ENCODE results near the gene CRIM1. TPM values are rescaled to one million over a fixed set of nuclear protein-coding genes. Genes with fewer than 3 reads are reported as not detected.

The CRIM1 gene
- total RNA-seq, 1 donor from 2014 or later = 30.3 TPM

DNA sequence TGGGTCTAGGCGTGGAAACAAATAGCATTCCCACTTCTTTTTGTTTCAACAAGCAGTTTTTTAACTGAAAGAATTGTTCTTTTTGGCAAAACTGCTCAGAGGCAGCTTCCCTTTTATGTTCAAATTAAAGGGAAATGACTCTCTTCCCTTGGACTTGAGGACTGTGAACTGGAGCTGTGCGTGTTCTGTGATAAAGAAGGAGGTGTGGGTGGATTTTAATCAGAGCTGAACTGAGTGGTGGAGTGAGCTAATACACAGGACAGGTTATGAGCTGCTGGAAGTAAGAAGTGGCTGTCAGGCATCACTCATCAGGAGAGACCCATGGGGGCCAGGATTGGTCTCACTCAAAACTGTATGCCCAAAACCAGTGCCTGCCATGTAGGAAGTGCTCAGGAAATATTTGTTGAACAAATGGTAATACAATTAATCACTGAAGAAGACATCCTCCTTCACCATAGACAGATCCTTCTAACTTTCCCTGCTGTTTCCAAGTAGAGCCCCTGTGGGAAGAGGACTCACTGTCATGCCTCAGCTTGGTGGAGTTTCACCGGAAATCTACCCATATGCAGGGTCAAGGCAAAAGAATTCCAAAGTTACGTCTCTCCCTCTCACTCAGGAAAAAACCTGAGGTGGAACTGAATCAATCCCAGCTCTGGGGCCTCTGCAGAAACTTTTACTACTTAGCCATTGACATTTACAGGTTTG, 186.5 kb downstream of the CRIM1 start:
- no peaks in the 10 kb centered on the region for H3K9me3 Mint-ChIP-seq
- no peaks in the 10 kb centered on the region for H3K4me1 Mint-ChIP-seq (ENCODE audit: unreplicated experiment)
- DNase-seq (ENCODE audit: extremely low spot score, unreplicated experiment) = no peak
- peaks cover 29% of the 10 kb centered on the region for H3K36me3 Mint-ChIP-seq
- peak overlapping the region; percentile 32 for H3K27ac Mint-ChIP-seq
- no peak for TF ChIP-seq CTCF (conservative IDR thresholded peaks at IDR 0.05)
- no peak overlapping the region for H3K4me3 Mint-ChIP-seq
- H3K27me3 Mint-ChIP-seq = no peaks in the 10 kb centered on the region

GRCh38 chr2:36544638-36545338, 189.2 kb downstream of the CRIM1 start:
- no peaks in the 10 kb centered on the region for H3K9me3 Mint-ChIP-seq
- peak; percentile 30 for TF ChIP-seq CTCF (conservative IDR thresholded peaks at IDR 0.05)
- peaks cover 43% of the 10 kb centered on the region for H3K36me3 Mint-ChIP-seq
- no peak overlapping the region for H3K27ac Mint-ChIP-seq
- no peak overlapping the region for H3K4me3 Mint-ChIP-seq
- DNase-seq (ENCODE audit: extremely low spot score, unreplicated experiment) = no peak
- H3K4me1 Mint-ChIP-seq (ENCODE audit: unreplicated experiment) = peaks cover 5% of the 10 kb centered on the region
- H3K27me3 Mint-ChIP-seq = no peaks in the 10 kb centered on the region

DNA sequence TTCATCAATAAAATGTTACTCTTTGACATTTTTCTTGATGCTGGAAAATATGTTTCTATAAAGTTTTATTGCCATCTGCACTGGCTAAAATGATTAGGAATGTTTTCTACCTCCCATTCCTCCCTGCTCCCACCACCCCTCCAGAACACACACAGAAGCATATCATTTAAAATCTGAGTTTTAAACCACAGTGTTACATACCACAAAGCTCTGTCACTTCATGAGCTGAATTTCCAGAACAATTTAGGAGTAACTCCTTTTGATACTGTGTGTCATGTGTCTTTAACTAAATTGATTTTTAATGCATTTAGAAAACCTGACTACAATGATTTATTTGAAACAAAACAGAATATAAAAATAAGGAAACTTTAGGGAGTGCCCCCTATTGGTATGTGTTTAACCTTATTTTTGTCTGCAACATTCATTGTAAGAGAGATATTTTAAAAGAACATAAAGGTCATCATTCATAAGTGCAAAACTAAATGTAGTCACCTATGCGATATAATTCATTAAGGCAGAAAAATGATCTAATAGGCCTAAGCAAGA, 190.4 kb downstream of the CRIM1 start:
- Mint-ChIP-seq H3K4me1 (ENCODE audit: unreplicated experiment) (peaks cover 9% of the 10 kb centered on the region), H3K4me3 (no peak overlapping the region), H3K27me3 (no peaks in the 10 kb centered on the region), H3K9me3 (no peaks in the 10 kb centered on the region), H3K36me3 (peaks cover 47% of the 10 kb centered on the region), H3K27ac (no peak overlapping the region)
- TF ChIP-seq CTCF (conservative IDR thresholded peaks at IDR 0.05) = peak; percentile 27
- no peak for DNase-seq (ENCODE audit: extremely low spot score, unreplicated experiment)

DNA sequence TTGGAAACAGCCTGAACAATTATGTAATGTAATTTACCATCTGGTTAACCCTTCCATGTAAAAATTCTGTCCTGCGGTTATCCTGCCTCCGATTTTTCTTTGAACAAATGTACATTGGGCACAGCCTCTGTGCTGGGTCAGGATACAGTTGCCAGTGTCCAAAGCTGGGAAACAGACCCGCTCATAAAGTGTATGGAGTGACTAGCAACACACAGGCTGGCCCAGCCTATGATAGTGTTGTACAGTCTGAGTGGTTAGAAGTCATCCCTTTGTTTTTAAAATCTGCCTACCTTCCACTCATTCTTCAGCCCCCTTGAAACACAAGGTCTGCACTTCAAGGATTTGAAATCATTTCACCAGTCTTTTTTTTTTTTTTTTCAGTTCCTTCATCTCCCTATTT, 192.3 kb downstream of the CRIM1 start:
- Mint-ChIP-seq H3K27ac (no peak overlapping the region), H3K4me1 (ENCODE audit: unreplicated experiment) (peaks cover 9% of the 10 kb centered on the region), H3K36me3 (peaks cover 40% of the 10 kb centered on the region), H3K9me3 (no peaks in the 10 kb centered on the region), H3K27me3 (no peaks in the 10 kb centered on the region), H3K4me3 (no peak overlapping the region)
- no peak for TF ChIP-seq CTCF (conservative IDR thresholded peaks at IDR 0.05)
- no peak for DNase-seq (ENCODE audit: extremely low spot score, unreplicated experiment)

- Mint-ChIP-seq H3K27ac (peak overlapping the region; percentile 15), H3K9me3 (no peaks in the 10 kb centered on the region), H3K27me3 (no peaks in the 10 kb centered on the region), H3K4me3 (peak overlapping the region; percentile 20), H3K4me1 (ENCODE audit: unreplicated experiment) (peaks cover 9% of the 10 kb centered on the region), H3K36me3 (peaks cover 47% of the 10 kb centered on the region)
- no peak for TF ChIP-seq CTCF (conservative IDR thresholded peaks at IDR 0.05)
- no peak for DNase-seq (ENCODE audit: extremely low spot score, unreplicated experiment)
Observed at GRCh38 chr2:36549165-36549574, 193.6 kb downstream of the CRIM1 start.

Measured in type B pancreatic cell (in vitro differentiated cells).